IMR-90 (cell line): ENCODE results near the gene FAM20A. TPM values are rescaled to one million over a fixed set of nuclear protein-coding genes. Genes with fewer than 3 reads are reported as not detected.

Source experiments
- ATAC-seq: fragments of 200-7000 bp; cut with Tn5 transposase; 2 replicates; pipeline ENCODE4 v1.9.1; 2020; ENCODE audit warnings: low read depth, mild to moderate bottlenecking, moderate library complexity
- BruUV-seq: library from RNA; stranded (reverse); fragments of 400-500 nt; replicated peaks from 2 replicates; lab custom pipeline; 2021; lab: Mats Ljungman, UMichigan
- CTCF ChIA-PET: fragments of 300-600 bp; formaldehyde crosslinking; extraction: SDS; loops from one replicate; lab custom pipeline; 2021; ENCODE audit warnings: antibody characterized with exemption; lab: Yijun Ruan, JAX
- POLR2A ChIA-PET: fragments of 300-600 bp; sonication (Branson Sonifier 250); formaldehyde crosslinking; loops from one replicate; lab custom pipeline; 2022; ENCODE audit warnings: antibody characterized with exemption; ENCODE audit not compliant: unreplicated experiment; lab: Charles Lee
- DNase-seq: peaks from one replicate; pipeline ENCODE4 v3.0.0; 2013
- H2AFZ ChIP-seq: replicated peaks from 2 replicates; pipeline ENCODE3; 2013; ENCODE audit warnings: low read length, mild to moderate bottlenecking; ENCODE audit not compliant: poor library complexity
- H2AK5ac ChIP-seq: 2 replicates; pipeline ENCODE4 v1.6.1; 2013; ENCODE audit warnings: low read depth, low read length, inconsistent platforms
- H2AK9ac ChIP-seq: replicated peaks from 2 replicates; pipeline ENCODE3; 2013; ENCODE audit warnings: mild to moderate bottlenecking, low read depth, low read length, moderate library complexity; ENCODE audit not compliant: poor library complexity
- H2BK120ac ChIP-seq: 2 replicates; pipeline ENCODE4 v1.6.1; 2013; ENCODE audit warnings: low read depth, low read length, inconsistent platforms
- H2BK15ac ChIP-seq: 3 replicates; pipeline ENCODE4 v1.6.1; 2013; ENCODE audit warnings: low read depth, low read length, inconsistent platforms
- H2BK20ac ChIP-seq: 2 replicates; pipeline ENCODE4 v1.6.1; 2013; ENCODE audit warnings: low read depth, mild to moderate bottlenecking, inconsistent platforms, low read length, moderate library complexity
- H2BK5ac ChIP-seq: 2 replicates; pipeline ENCODE4 v1.6.1; 2013; ENCODE audit warnings: mild to moderate bottlenecking, low read depth, low read length, inconsistent platforms; ENCODE audit not compliant: poor library complexity, severe bottlenecking
- H3K14ac ChIP-seq: replicated peaks from 2 replicates; pipeline ENCODE4 v1.6.1; 2013; ENCODE audit warnings: low read depth, low read length, inconsistent platforms
- H3K18ac ChIP-seq: 2 replicates; pipeline ENCODE4 v1.6.1; 2013; ENCODE audit warnings: low read depth, low read length, control low read depth
- H3K23ac ChIP-seq: 2 replicates; pipeline ENCODE4 v1.6.1; 2013; ENCODE audit warnings: low read depth, low read length, inconsistent platforms
- H3K27ac ChIP-seq: 2 replicates; pipeline ENCODE4 v1.5.1; 2013; ENCODE audit warnings: mild to moderate bottlenecking, control low read depth, low read length; ENCODE audit not compliant: insufficient read depth
- H3K27me3 ChIP-seq: 2 replicates; pipeline ENCODE4 v1.6.1; 2013; ENCODE audit warnings: low read length; ENCODE audit not compliant: control insufficient read depth, insufficient read depth
- H3K36me3 ChIP-seq: 2 replicates; pipeline ENCODE4 v1.6.1; 2013; ENCODE audit warnings: low read length, mixed read lengths; ENCODE audit not compliant: control insufficient read depth, insufficient read depth
- H3K4ac ChIP-seq: 2 replicates; pipeline ENCODE4 v1.6.1; 2013; ENCODE audit warnings: low read depth, low read length, inconsistent platforms
- H3K4me1 ChIP-seq: 2 replicates; pipeline ENCODE4 v1.6.1; 2013; ENCODE audit warnings: low read length, mixed read lengths; ENCODE audit not compliant: control insufficient read depth, insufficient read depth
- H3K4me2 ChIP-seq: 2 replicates; pipeline ENCODE4 v1.6.1; 2013; ENCODE audit warnings: low read depth, mild to moderate bottlenecking, control low read depth, low read length, moderate library complexity
- H3K4me3 ChIP-seq: 2 replicates; pipeline ENCODE4 v1.5.1; 2013; ENCODE audit warnings: low read depth, mild to moderate bottlenecking, control low read depth, low read length, moderate library complexity; ENCODE audit not compliant: insufficient read depth
- H3K56ac ChIP-seq: 2 replicates; pipeline ENCODE4 v1.6.1; 2013; ENCODE audit warnings: low read length, inconsistent platforms; ENCODE audit not compliant: insufficient read depth; ENCODE audit errors: extremely low read depth
- H3K79me1 ChIP-seq, 2 experiments: 2 replicates each; pipeline ENCODE4 v1.6.1; 2013; ENCODE audit warnings: low read length in 2 of 2, inconsistent platforms in 1 of 2, low read depth in 1 of 2
- H3K9ac ChIP-seq: 2 replicates; pipeline ENCODE4 v1.6.1; 2013; ENCODE audit warnings: low read depth, low read length, control low read depth
- H3K9me1 ChIP-seq: 2 replicates; pipeline ENCODE4 v1.6.1; 2013; ENCODE audit warnings: low read length, inconsistent platforms; ENCODE audit not compliant: insufficient read depth
- H3K9me3 ChIP-seq: 2 replicates; pipeline ENCODE4 v1.6.1; 2013; ENCODE audit warnings: low read length; ENCODE audit not compliant: control insufficient read depth, insufficient read depth
- H4K20me1 ChIP-seq: 2 replicates; pipeline ENCODE4 v1.6.1; 2013; ENCODE audit warnings: low read length, inconsistent platforms; ENCODE audit not compliant: insufficient read depth
- H4K5ac ChIP-seq: 2 replicates; pipeline ENCODE4 v1.6.1; 2013; ENCODE audit warnings: mild to moderate bottlenecking, low read depth, low read length, control low read depth
- H4K8ac ChIP-seq, 2 experiments: 2 replicates each; pipeline ENCODE4 v1.6.1; 2013; ENCODE audit warnings: low read depth in 2 of 2, low read length in 2 of 2, control low read depth in 1 of 2, inconsistent platforms in 1 of 2
- H4K91ac ChIP-seq: 2 replicates; pipeline ENCODE4 v1.6.1; 2013; ENCODE audit warnings: low read depth, low read length, inconsistent platforms; ENCODE audit not compliant: insufficient read depth
- MAFK ChIP-seq: IDR thresholded peaks from 2 replicates; pipeline ENCODE4 v1.6.1; 2012; ENCODE audit warnings: low read depth, low read length, improper control_type of control experiment
- SMC3 ChIP-seq: fragments of 150-350 bp; IDR thresholded peaks from 2 replicates; pipeline ENCODE4 v1.6.1; 2016; ENCODE audit warnings: low read depth, mild to moderate bottlenecking, antibody characterized with exemption, low read length, moderate library complexity
- WGBS, 2 experiments: methylation state at CpG; one replicate each; pipeline versions ENCODE4 v1.1.5 to v1.1.7; 2013; ENCODE audit warnings: missing lambda C conversion rate in 2 of 2; ENCODE audit not compliant: insufficient read length in 1 of 2; ENCODE audit errors: extremely low coverage in 2 of 2; 5-methylcytosine and 5-hydroxymethylcytosine counted together
- dilution Hi-C: fragments of 300-500 bp; cut with HindIII; formaldehyde crosslinking; loops from one replicate; pipeline ENCODE4 v1.14.3; 2018; ENCODE audit warnings: low sequenced_read_pairs; ENCODE audit not compliant: unreplicated experiment
- in situ Hi-C: fragments of 300-500 bp; cut with MboI; formaldehyde crosslinking; loops from 3 replicates; pipeline ENCODE4 v1.14.3; 2019; ENCODE audit warnings: low sequenced_read_pairs, inconsistent platforms, mixed read lengths
- intact Hi-C: fragments of 100-400 bp; cut with micrococcal nuclease; formaldehyde crosslinking; loops from 2 replicates; pipeline ENCODE4 v1.10.0; 2022
- polyA plus RNA-seq, 3 experiments: library from polyadenylated mRNA; depleted of rRNA; stranded (reverse); fragments of >200 nt; gene quantifications; 2 replicates each; pipeline ENCODE4 v1.2.3, GENCODE V29; 2012; ENCODE audit warnings: low replicate concordance in 1 of 3
- total RNA-seq: library from RNA; depleted of rRNA; stranded (reverse); fragments of >200 nt; gene quantifications from 2 replicates; pipeline ENCODE4 v1.2.3, GENCODE V29; 2012

FAM20A gene
- total and polyA plus RNA-seq, 2 of the 4 experiments (the other 2 are of a cell fraction) = not detected

DNA sequence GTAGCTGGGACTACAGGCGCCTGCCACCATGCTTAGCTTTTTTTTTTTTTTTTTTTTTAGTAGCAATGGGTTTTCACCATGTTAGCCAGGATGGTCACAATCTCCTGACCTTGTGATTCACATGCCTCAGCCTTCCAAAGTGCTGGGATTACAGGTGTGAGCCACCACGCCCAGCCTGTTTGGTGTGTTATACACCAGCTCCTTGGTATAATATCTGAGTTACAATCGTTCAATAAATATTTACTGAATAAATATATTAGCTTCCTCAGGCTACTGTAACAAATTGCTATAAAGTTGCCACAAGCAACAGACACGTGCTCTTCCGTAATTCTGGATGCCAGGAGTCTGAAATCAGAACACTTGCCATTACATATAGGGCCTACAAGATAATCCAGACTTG, 13.6 kb upstream of the FAM20A start:
- H3K27ac ChIP-seq = no peak overlapping the region

More for the DNA sequence above, 13.6 kb upstream of the FAM20A start:
- CTCF ChIA-PET = interaction anchor here (1.2 kb wide), 1 partner anchor 591 kb away, joined by 3 read pairs; no protein-coding TSS in a partner anchor
- Histone ChIP-seq H2AK9ac (no peak overlapping the region), H2BK5ac (no peak overlapping the region), H3K9me1 (no peaks in the 10 kb centered on the region), H2AFZ (no peak overlapping the region), H3K56ac (no peak overlapping the region), H3K4me3 (no peak overlapping the region), H3K23ac (no peak overlapping the region), H2BK15ac (no peak overlapping the region), H3K18ac (no peak overlapping the region), H3K4me1 (no peaks in the 10 kb centered on the region), H2BK20ac (no peak overlapping the region), H3K4ac (no peak overlapping the region), H2AK5ac (no peak overlapping the region), H4K20me1 (no peaks in the 10 kb centered on the region), H3K9ac (no peak overlapping the region), H4K8ac (no peak overlapping the region), H2BK120ac (no peak overlapping the region), H3K27me3 (no peaks in the 10 kb centered on the region), H3K79me1 (no peaks in the 10 kb centered on the region), H3K4me2 (no peak overlapping the region), H4K5ac (no peak overlapping the region), H3K9me3 (no peaks in the 10 kb centered on the region), H4K91ac (no peak overlapping the region), H3K36me3 (no peaks in the 10 kb centered on the region), H3K14ac (no peak overlapping the region)
- dilution Hi-C loops = no loop called here
- no peak for TF ChIP-seq SMC3
- TF ChIP-seq MAFK = no peak
- ATAC-seq (no peak), DNase-seq (no peak)
- intact Hi-C loops = loop anchor here (5.0 to 10.0 kb wide), 2 partner anchors 82 to 140 kb away; no protein-coding TSS in a partner anchor
- in situ Hi-C loops = no loop called here
- POLR2A ChIA-PET = interaction anchor here (0.6 kb wide), 2 partner anchors 10 to 820 kb away, joined by 3 to 4 read pairs; no protein-coding TSS in a partner anchor
- WGBS, 2 experiments = no CpG with 5 or more reads among the region's 5 CpGs
- no TSS peak for BruUV-seq
